Measurements from ENCODE around the gene TSC22D1.

GRCh38 chr13:44407891-44408290, 168.2 kb downstream of the TSC22D1 start:
- TF ChIP-seq EP300 (IDR thresholded peaks at IDR 0.05) (no peak), CTCF (IDR thresholded peaks at IDR 0.05) (no peak), POLR2AphosphoS5 (IDR thresholded peaks at IDR 0.05) (no peak)
